Kidney (tissue), 14 donors: ENCODE measurements around the gene SUCLG2. TPM values are rescaled to one million over a fixed set of nuclear protein-coding genes. Genes with fewer than 3 reads are reported as not detected.

Source experiments
- DNase-seq, 5 donors: peaks; one replicate each; pipeline ENCODE4 v3.0.0-alpha.2; 2013 to 2020
- FAIRE-seq: peaks from 2 replicates; lab custom pipeline; 2012; peaks lifted over from hg19 to GRCh38; lab: Jason Lieb, UNC
- H3K27ac ChIP-seq, 2 donors: one replicate each; pipeline ENCODE4 v1.7.0; 2013; ENCODE audit warnings: low read depth in 2 of 2, low read length in 2 of 2, inconsistent platforms in 1 of 2
- H3K27me3 ChIP-seq: one replicate; pipeline ENCODE4 v1.7.1; 2013; ENCODE audit warnings: low read length, inconsistent platforms; ENCODE audit not compliant: control insufficient read depth, insufficient read depth
- H3K36me3 ChIP-seq, 3 donors: one replicate each; pipeline versions ENCODE4 v1.7.0 to v1.7.1; 2013; ENCODE audit warnings: low read length in 3 of 3, control low read depth in 1 of 3, inconsistent platforms in 1 of 3; ENCODE audit not compliant: insufficient read depth in 3 of 3, control insufficient read depth in 2 of 3
- H3K4me1 ChIP-seq, 3 donors: one replicate each; pipeline versions ENCODE4 v1.7.0 to v1.7.1; 2013; ENCODE audit warnings: low read length in 3 of 3, inconsistent platforms in 1 of 3, low read depth in 1 of 3; ENCODE audit not compliant: control insufficient read depth in 2 of 3, insufficient read depth in 2 of 3
- H3K4me3 ChIP-seq, 3 donors: one replicate each; pipeline versions ENCODE4 v1.7.0 to v1.8.1; 2013; ENCODE audit warnings: low read length in 3 of 3, control low read depth in 1 of 3, inconsistent platforms in 1 of 3
- H3K9ac ChIP-seq, 3 donors: one replicate each; pipeline versions ENCODE4 v1.7.0 to v1.7.1; 2013; ENCODE audit warnings: low read length in 3 of 3, control low read depth in 1 of 3, inconsistent platforms in 1 of 3
- H3K9me3 ChIP-seq, 3 donors: one replicate each; pipeline versions ENCODE4 v1.7.0 to v1.7.1; 2013; ENCODE audit warnings: low read length in 3 of 3, control low read depth in 1 of 3, inconsistent platforms in 1 of 3; ENCODE audit not compliant: control insufficient read depth in 2 of 3, insufficient read depth in 1 of 3
- CTCF ChIP-seq: IDR thresholded peaks from 3 replicates; pipeline ENCODE4 v1.5.1; 2012; ENCODE audit warnings: mild to moderate bottlenecking, moderate library complexity, borderline replicate concordance; ENCODE audit not compliant: insufficient read depth; ENCODE audit errors: extremely low read depth
- intact Hi-C: fragments of 100-400 bp; cut with DNase I; formaldehyde crosslinking; loops from one replicate; pipeline ENCODE4 v1.11.1; 2022
- polyA plus RNA-seq: library from polyadenylated mRNA; stranded (reverse); fragments of 350-450 nt; fragmentation: Illumina TruSeq; extraction: RNeasy Lipid Tissue Mini Kit (QIAGEN cat#74804); gene quantifications from one replicate; pipeline ENCODE4 v1.2.3, GENCODE V29; 2014; ENCODE audit warnings: low read depth, low replicate concordance; ENCODE audit not compliant: insufficient read depth
- total RNA-seq: library from RNA; stranded (reverse); fragmentation: NEBNext Ultra II Directional; extraction: Animal tissue kit (Norgen Biotek cat#: 25700); gene quantifications from one replicate; pipeline ENCODE4 v1.2.1, GENCODE V29; 2021
- donor health status: control.
- donor health status: control.
- donor health status: control.
- donor health status: control.
- donor health status: control.
- donor health status: DM: yes; HTN: yes; CAD: no.
- donor health status: Normal renal cell carcinoma (clear cell type).

SUCLG2 gene
- total and polyA plus RNA-seq, 2 donors from 2014 or later, result 62.8 to 117 TPM

GRCh38 chr3:67622652-67623051 is 31.8 kb downstream of the SUCLG2 start:
- H3K4me1 ChIP-seq, result peaks cover 0 to 4% (median 0%) of the 10 kb centered on the region in 3 donors
- H3K27me3 ChIP-seq, result no peaks in the 10 kb centered on the region
- H3K9me3 ChIP-seq, result no peaks in the 10 kb centered on the region
- intact Hi-C loops, result no loop called here
- H3K36me3 ChIP-seq, result peaks cover 0 to 3% (median 0%) of the 10 kb centered on the region in 3 donors
- DNase-seq (no peak), FAIRE-seq (peak; percentile 54)
- no peak overlapping the region for H3K4me3 ChIP-seq
- H3K27ac ChIP-seq, result no peak overlapping the region
- no peak for TF ChIP-seq CTCF
- H3K9ac ChIP-seq, result no peak overlapping the region

- Histone ChIP-seq H3K4me3 (no peak overlapping the region), H3K4me1 (peaks cover 0 to 4% (median 0%) of the 10 kb centered on the region in 3 donors), H3K9ac (no peak overlapping the region), H3K9me3 (no peaks in the 10 kb centered on the region), H3K27ac (no peak overlapping the region), H3K27me3 (no peaks in the 10 kb centered on the region), H3K36me3 (peaks cover 0 to 10% (median 3%) of the 10 kb centered on the region in 3 donors)
- no peak for DNase-seq
- intact Hi-C loops, result no loop called here
- no peak for FAIRE-seq
- no peak for TF ChIP-seq CTCF
These were observed 33.5 kb downstream of the SUCLG2 start for GRCh38 chr3:67620869-67621268.

GRCh38 chr3:67619991-67620390 is 34.4 kb downstream of the SUCLG2 start:
- H3K27me3 ChIP-seq, result no peaks in the 10 kb centered on the region
- TF ChIP-seq CTCF, result no peak

GRCh38 chr3:67617518-67617917 is 36.9 kb downstream of the SUCLG2 start:
- no peak for FAIRE-seq
- no peak overlapping the region for H3K27ac ChIP-seq

More at GRCh38 chr3:67619991-67620390, 34.4 kb downstream of the SUCLG2 start:
- Histone ChIP-seq H3K36me3 (peaks cover 0 to 15% (median 0%) of the 10 kb centered on the region in 3 donors), H3K4me1 (peaks cover 0 to under 1% (median 0%) of the 10 kb centered on the region in 3 donors), H3K9me3 (no peaks in the 10 kb centered on the region), H3K27ac (no peak overlapping the region), H3K9ac (no peak overlapping the region), H3K4me3 (no peak overlapping the region)
- intact Hi-C loops, result no loop called here
- DNase-seq (no peak), FAIRE-seq (no peak)

More at GRCh38 chr3:67617518-67617917, 36.9 kb downstream of the SUCLG2 start:
- Histone ChIP-seq H3K4me1 (no peaks in the 10 kb centered on the region), H3K9ac (no peak overlapping the region), H3K36me3 (peaks cover 0 to 15% (median 0%) of the 10 kb centered on the region in 3 donors), H3K27me3 (no peaks in the 10 kb centered on the region), H3K9me3 (no peaks in the 10 kb centered on the region), H3K4me3 (no peak overlapping the region)
- no peak for TF ChIP-seq CTCF
- intact Hi-C loops, result no loop called here
- DNase-seq, result no peak
